Measurements from ENCODE around the gene IDH3B.

The IDH3B gene

GRCh38 chr20:2617099-2617714 is 46.8 kb downstream of the IDH3B start:
- DNase-seq (ENCODE audit: low spot score): no peak

DNA sequence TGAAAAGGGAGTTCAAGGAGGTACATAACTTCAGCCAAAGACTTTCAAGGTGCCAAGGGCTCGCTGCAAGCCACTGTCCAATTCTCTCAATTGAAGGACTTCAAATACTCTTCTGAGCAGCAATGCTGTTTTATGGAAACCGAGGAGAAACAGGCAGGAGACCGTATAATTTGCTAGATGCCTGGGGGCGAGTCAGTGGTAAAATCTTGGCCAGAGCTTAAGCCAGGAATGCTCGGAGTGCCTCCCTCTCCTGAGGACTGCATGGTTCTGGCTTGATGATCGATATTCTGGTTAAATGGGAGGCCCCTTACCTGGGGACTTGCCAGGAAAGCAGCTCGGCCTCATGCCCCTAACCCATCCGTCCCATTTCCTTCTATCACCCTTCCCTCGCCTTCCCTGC is 47.4 kb downstream of the IDH3B start:
- DNase-seq (ENCODE audit: low spot score): no peak

GRCh38 chr20:2612073-2612472 is 51.9 kb downstream of the IDH3B start:
- DNase-seq (ENCODE audit: low spot score): no peak

DNA sequence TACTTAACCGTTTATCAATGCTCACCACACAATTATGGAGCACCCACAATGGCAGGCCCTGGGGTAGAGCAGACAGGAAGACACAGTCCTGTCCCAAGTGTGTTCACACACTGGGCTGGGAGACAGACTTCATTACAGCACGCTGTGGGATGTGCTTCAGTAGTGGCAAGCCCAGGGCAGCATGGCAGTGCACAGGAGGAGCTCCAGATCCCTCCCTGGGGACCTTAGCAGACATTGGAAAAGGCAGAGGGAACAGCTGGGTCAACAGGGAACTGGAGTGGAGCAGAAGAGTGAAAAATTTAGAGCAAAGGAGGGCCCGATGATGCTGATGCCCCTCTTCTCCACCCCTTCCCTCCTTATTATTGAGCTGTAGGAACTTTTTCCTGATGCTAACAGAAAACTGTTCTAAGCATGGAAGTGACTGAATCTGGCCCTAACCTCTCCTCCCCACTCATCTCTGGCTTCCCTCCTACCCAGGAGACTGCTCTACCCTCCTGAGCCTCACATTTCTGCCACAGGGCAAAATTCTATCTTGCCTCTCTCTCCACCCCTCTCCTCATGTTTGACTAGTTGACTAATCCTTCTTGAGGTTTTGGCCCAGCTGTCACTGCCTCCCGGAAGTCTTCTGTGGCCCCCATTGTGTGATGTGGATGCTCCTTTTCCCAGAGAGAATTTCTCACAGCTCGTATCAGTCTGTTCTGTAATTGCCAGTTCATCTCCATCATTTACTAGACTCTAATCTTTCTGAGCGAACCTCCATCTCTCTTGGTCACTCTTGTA is 52.9 kb downstream of the IDH3B start:
- no peak for DNase-seq (ENCODE audit: low spot score)

DNA sequence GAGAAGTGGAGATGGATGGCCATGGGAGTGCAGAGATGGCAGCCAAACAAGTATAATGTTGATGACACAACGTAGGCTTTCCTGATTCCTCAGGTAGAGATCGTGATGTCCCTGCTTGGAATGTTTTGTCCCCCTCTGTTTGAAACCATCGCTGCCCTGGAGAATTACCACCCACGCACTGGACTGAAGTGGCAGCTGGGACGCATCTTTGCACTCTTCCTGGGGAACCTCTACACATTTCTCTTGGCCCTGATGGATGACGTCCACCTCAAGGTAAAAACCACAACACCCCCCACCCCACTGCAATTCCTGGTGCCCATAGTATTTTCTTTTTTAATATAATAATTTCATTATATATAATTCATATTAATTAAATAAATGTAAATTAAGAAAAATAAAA is 53.7 kb downstream of the IDH3B start:
- DNase-seq (ENCODE audit: low spot score): no peak
